Muscle layer of duodenum (tissue), 2 donors: ENCODE data around the gene WDR49.

Experiments used
- H3K27ac ChIP-seq: one replicate; pipeline ENCODE4 v1.7.0; 2013; ENCODE audit warnings: mild to moderate bottlenecking, low read length
- H3K27me3 ChIP-seq: one replicate; pipeline ENCODE4 v1.7.0; 2013; ENCODE audit warnings: low read depth, mild to moderate bottlenecking, control low read depth, low read length
- H3K36me3 ChIP-seq, 2 donors: one replicate each; pipeline ENCODE4 v1.7.0; 2013; ENCODE audit warnings: low read length in 2 of 2, control low read depth in 1 of 2, mild to moderate bottlenecking in 1 of 2; ENCODE audit not compliant: insufficient read depth in 2 of 2, control insufficient read depth in 1 of 2
- H3K4me1 ChIP-seq, 2 donors: one replicate each; pipeline ENCODE4 v1.7.0; 2013; ENCODE audit warnings: low read length in 2 of 2, mild to moderate bottlenecking in 2 of 2, control low read depth in 1 of 2, moderate library complexity in 1 of 2; ENCODE audit not compliant: insufficient read depth in 2 of 2, control insufficient read depth in 1 of 2
- H3K4me3 ChIP-seq, 2 donors: one replicate each; pipeline ENCODE4 v1.7.0; 2013; ENCODE audit warnings: low read length in 2 of 2, low read depth in 1 of 2, mild to moderate bottlenecking in 1 of 2
- H3K9me3 ChIP-seq, 2 donors: one replicate each; pipeline ENCODE4 v1.7.0; 2013; ENCODE audit warnings: low read length in 2 of 2, control low read depth in 1 of 2, mild to moderate bottlenecking in 1 of 2; ENCODE audit not compliant: control insufficient read depth in 1 of 2
- donor health status: healthy.

WDR49 gene

DNA sequence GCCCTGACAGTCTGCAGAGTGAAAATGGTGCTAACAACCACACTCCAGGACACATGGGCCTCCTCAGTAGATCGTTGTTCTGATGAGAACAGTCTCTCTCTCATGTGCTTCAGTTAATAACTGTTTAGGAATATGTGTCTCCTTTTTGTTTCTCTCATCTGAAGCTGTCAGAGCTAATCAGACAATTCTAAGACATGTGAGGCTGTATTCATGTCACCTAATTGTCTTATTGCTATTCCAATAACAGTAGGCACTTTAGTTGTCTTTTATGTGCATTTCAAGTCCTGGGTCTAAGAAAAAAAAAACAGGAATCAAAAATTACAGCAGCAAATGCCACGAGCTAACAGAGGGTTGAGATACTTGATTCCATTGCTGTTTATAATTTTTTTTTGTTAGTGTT lies 89.1 kb downstream of the WDR49 start:
- no peaks in the 10 kb centered on the region for H3K9me3 ChIP-seq
- no peak overlapping the region for H3K27ac ChIP-seq
- H3K27me3 ChIP-seq, result no peaks in the 10 kb centered on the region
- H3K4me3 ChIP-seq, result no peak overlapping the region
- H3K4me1 ChIP-seq, result no peaks in the 10 kb centered on the region
- no peaks in the 10 kb centered on the region for H3K36me3 ChIP-seq

DNA sequence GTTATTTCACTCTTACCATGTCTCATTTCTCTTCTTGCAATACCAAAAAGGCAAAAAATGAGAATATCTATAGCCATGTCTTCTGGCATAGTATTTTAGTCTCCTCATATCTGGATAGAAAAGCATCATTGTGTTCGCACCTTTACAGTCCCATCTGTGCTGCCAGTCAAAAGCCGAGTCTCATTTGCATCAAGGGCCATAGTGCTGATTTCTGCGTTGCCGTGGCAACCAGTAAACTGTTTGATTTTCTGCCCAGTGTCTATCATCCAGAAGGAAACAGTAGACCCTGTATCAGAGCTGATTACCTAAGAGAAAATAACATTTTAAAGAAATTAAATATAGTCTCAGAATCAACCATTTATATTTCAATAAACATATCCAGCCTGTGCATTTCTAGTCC lies 93.8 kb downstream of the WDR49 start:
- Histone ChIP-seq H3K27ac (no peak overlapping the region), H3K4me3 (no peak overlapping the region), H3K27me3 (no peaks in the 10 kb centered on the region), H3K4me1 (no peaks in the 10 kb centered on the region), H3K36me3 (no peaks in the 10 kb centered on the region), H3K9me3 (no peaks in the 10 kb centered on the region)

DNA sequence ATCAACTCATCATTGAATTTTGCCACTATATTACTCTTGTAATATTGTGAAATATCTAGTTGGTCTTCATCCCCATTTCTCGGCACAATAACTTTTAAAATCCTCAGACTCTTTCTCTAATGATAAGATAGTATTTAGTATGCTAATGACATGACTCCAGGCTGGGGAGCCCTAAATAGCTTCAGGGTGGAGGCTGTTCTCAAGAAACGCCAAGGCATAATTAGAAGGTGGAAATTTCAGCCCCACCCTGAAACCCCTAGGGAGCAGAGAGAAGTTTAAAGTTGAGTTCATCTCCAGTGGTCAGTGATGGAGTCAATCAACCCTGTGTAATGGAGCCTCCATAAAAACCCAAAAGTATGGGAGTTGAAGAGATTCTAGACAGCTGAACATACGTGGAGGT lies 98.8 kb downstream of the WDR49 start:
- Histone ChIP-seq H3K27ac (no peak overlapping the region), H3K27me3 (no peaks in the 10 kb centered on the region), H3K4me3 (no peak overlapping the region), H3K4me1 (no peaks in the 10 kb centered on the region), H3K36me3 (no peaks in the 10 kb centered on the region), H3K9me3 (no peaks in the 10 kb centered on the region)

DNA sequence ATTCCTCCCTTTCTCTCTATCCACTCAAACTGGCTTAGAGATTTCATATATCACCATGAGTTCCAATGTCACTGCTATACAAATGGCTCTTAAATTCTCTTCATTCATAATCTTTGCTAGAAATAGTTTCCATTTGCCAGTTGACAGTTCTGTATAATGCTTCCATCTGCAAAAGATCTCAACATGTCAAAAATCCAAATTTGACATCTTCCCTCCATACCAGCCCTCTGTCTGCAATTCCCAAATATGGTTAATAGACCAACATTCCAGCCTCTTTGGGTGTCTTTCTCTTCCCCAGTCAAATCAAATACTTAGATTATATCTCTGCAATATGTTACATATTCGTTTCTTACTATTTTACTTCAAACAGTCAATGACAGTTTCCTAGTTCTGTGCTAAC lies 115.7 kb downstream of the WDR49 start:
- H3K36me3 ChIP-seq, result no peaks in the 10 kb centered on the region
- no peaks in the 10 kb centered on the region for H3K4me1 ChIP-seq
- no peaks in the 10 kb centered on the region for H3K27me3 ChIP-seq
- no peaks in the 10 kb centered on the region for H3K9me3 ChIP-seq
- H3K4me3 ChIP-seq, result no peak overlapping the region
- no peak overlapping the region for H3K27ac ChIP-seq

DNA sequence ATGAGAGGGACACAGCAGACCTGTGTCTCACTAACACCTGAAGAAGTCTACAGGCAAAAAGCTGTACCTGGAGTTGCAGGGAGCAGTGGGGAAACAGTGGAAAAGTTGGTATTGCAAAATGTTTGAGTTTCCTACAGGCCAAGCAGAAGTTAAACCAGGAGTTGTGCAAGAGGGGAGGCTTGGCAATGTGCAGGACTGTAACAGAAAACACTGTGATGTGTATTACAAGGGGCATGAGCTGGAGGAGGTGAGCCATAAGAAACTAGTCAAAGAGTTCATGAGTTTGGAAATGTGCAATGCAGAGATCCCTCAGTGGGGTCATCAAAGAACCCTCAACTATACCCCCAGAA lies 132.8 kb downstream of the WDR49 start:
- H3K27ac ChIP-seq, result no peak overlapping the region
- H3K36me3 ChIP-seq, result no peaks in the 10 kb centered on the region
- H3K9me3 ChIP-seq, result no peaks in the 10 kb centered on the region
- H3K4me1 ChIP-seq, result no peaks in the 10 kb centered on the region
- no peaks in the 10 kb centered on the region for H3K27me3 ChIP-seq
- no peak overlapping the region for H3K4me3 ChIP-seq

DNA sequence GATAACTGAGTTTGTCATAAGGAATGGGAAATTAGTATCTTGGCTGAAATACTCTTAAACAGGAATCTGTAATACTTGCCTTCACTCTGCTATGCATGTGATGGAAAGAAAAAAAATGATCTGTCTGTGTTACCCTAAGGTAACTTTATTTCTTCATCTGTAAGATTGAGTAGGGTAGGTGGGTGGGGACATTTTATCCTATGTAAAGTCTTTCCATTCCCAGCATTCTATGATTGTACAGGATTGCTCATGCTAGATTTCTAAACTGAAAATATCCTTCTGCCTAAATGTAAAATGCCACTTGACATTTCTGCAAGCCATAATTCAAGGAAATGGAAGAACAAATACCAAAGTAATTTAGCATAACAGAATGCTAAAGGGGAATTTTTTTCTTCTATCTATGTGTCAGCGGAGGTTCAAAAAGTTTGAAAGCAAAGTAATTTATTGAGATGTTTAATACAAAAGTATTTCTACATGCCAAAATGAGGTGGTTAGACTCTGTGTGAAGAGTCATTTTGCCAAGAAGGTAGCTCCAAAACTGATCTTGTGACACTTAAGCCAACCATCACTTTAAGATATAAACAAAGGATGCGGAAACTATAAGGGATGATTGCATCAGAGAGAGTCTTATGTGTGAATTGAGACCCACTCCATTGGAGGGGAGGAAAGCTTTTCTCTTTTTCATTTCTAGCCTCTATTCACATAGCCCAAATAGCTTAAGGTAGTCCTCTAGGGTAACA lies 133.3 kb downstream of the WDR49 start:
- Histone ChIP-seq H3K27me3 (no peaks in the 10 kb centered on the region), H3K4me3 (no peak overlapping the region), H3K36me3 (no peaks in the 10 kb centered on the region), H3K4me1 (no peaks in the 10 kb centered on the region), H3K27ac (no peak overlapping the region), H3K9me3 (no peaks in the 10 kb centered on the region)

DNA sequence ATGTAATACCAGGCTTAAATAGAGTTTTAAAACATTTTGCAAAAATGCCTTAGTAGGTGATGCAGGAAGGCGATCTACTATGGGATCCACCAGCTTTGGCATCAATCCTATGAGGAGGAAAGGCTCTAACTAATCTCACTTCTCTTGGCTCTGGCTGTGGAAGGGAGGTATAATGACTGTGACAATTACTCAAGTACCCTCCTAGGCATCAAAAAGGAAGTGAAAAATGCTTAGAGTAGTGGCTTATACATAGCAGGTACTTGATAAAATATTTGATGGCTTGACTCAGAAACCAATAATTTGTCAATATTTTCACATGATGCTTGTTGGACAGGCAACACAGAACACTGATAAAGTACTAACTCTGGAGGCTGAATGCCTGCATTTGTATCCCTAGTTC lies 145.8 kb downstream of the WDR49 start:
- Histone ChIP-seq H3K36me3 (no peaks in the 10 kb centered on the region), H3K4me3 (no peak overlapping the region), H3K4me1 (no peaks in the 10 kb centered on the region), H3K27me3 (no peaks in the 10 kb centered on the region), H3K27ac (no peak overlapping the region), H3K9me3 (no peaks in the 10 kb centered on the region)

DNA sequence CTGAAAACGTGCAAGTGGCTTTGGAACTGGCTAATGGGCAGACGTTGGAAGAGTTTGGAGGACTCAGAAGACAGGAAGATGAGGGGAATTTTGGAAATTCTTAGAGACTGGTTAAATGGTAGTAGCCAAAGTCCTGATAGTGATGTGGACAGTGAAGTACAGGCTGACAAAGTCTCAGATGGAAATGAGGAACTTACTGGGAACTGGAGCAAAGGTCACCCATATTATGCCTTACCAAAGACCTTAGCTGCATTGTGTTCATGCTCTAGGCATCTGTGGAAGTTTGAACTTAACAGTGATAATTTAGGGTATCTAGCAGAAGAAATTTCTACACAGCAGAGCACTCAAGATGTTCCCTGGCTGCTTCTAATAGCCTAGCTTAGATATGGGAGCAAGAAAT lies 151.3 kb downstream of the WDR49 start:
- no peaks in the 10 kb centered on the region for H3K36me3 ChIP-seq
- no peak overlapping the region for H3K4me3 ChIP-seq
- no peaks in the 10 kb centered on the region for H3K9me3 ChIP-seq
- no peaks in the 10 kb centered on the region for H3K4me1 ChIP-seq
- no peaks in the 10 kb centered on the region for H3K27me3 ChIP-seq
- H3K27ac ChIP-seq, result no peak overlapping the region

DNA sequence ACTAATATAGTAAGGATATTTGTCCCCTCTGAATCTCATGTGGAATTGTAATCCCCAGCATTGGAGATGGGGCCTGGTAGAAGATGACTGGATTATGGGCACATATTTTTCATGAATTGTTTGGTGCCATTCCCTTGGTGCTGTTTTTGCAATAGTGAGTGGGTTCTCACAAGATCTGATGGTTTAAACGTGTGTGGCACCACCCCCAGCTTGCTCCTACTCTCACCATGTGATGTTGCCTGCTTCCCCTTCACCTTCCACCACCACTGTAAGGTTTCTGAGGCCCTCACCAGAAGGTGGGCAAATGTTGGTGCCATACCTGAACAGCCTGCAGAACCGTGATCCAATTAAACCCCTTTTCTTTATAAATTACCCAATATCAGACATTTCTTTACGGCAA lies 151.8 kb downstream of the WDR49 start:
- H3K27ac ChIP-seq, result no peak overlapping the region
- no peaks in the 10 kb centered on the region for H3K4me1 ChIP-seq
- H3K27me3 ChIP-seq, result no peaks in the 10 kb centered on the region
- no peaks in the 10 kb centered on the region for H3K36me3 ChIP-seq
- no peak overlapping the region for H3K4me3 ChIP-seq
- H3K9me3 ChIP-seq, result no peaks in the 10 kb centered on the region

DNA sequence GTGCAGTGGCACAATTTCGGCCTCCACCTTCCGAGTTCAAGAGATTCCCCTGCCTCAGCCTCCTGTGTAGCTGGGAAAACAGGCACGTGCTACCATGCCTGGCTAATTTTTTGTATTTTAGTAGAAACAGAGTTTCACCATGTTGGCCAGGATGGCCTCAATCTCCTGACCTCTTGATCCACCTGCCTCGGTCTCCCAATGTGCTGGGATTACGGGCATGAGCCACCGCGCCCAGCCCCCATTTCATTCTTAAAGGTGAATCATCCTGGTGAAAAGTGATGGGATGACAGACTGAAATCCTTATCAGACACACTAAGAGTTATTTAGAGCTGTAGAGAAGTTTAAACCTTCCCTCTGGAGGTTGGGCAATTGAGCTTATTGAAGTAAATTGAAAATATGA lies 155.8 kb downstream of the WDR49 start:
- H3K36me3 ChIP-seq, result no peaks in the 10 kb centered on the region
- H3K27ac ChIP-seq, result no peak overlapping the region
- H3K4me1 ChIP-seq, result no peaks in the 10 kb centered on the region
- no peaks in the 10 kb centered on the region for H3K9me3 ChIP-seq
- no peak overlapping the region for H3K4me3 ChIP-seq
- no peaks in the 10 kb centered on the region for H3K27me3 ChIP-seq

DNA sequence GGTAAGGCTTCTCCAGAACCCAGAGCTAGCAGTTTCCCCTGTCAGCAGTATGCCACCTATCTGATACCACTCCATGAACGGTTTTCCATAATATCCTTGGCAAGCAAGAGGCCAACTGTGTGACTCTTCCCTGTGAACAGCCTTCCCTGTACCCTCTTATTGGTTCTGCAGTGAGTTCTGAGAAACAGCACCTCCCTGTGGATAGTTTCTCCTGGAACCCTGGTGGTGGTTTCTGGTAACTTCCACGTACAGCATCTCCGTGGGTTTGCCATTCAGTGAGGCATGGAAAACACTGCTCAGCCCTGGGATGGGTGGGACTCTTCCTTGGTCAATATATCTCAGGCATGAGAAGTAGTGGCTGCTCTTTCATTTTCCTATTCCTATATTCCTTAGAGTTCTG lies 160.5 kb downstream of the WDR49 start:
- Histone ChIP-seq H3K4me1 (no peaks in the 10 kb centered on the region), H3K27ac (no peak overlapping the region), H3K9me3 (no peaks in the 10 kb centered on the region), H3K4me3 (no peak overlapping the region), H3K36me3 (no peaks in the 10 kb centered on the region), H3K27me3 (no peaks in the 10 kb centered on the region)

DNA sequence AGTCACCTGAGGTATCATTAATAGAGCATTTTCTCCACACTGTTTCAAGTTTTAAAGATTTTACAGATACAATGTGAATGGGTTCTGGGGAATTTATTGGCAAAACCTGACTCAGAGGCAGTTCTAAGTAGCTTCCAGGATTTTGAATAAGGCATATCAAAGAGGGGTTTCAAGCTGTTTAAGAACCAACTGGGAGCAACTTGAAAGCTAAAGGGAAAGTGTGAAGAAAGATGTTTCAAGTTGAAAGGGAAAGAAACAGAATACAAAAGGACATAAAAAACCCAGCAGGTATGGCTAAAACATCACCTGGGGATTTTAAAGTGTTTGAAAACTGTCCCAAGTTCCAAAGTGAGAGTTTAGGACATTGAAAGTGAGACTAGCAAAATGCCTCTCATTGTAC lies 162.1 kb downstream of the WDR49 start:
- Histone ChIP-seq H3K4me3 (no peak overlapping the region), H3K27me3 (no peaks in the 10 kb centered on the region), H3K27ac (no peak overlapping the region), H3K9me3 (no peaks in the 10 kb centered on the region), H3K4me1 (no peaks in the 10 kb centered on the region), H3K36me3 (no peaks in the 10 kb centered on the region)
